Gastrocnemius medialis (tissue), 4 donors: ENCODE data around the gene CCDC85B. TPM values are rescaled to one million over a fixed set of nuclear protein-coding genes. Genes with fewer than 3 reads are reported as not detected.
"Not testable (repeated sequence)": the region's sequence is repeated elsewhere in the genome, so short reads cannot be mapped to it uniquely, and the experiment has no call there.

Experiments
- ATAC-seq, 2 donors: fragments of 150-250 bp; one replicate each; pipeline ENCODE4 v1.9.1; 2016
- DNase-seq, 2 donors: peaks; one replicate each; pipeline ENCODE4 v3.0.0-alpha.2; 2019
- H3K27ac ChIP-seq, 4 donors: fragments of 200-600 bp; sonication (generic); 1 replicate in 1 of 4; 2 replicates in 3 of 4; pipeline ENCODE4 v1.5.1; 2016 to 2018; ENCODE audit warnings: mild to moderate bottlenecking in 2 of 4, moderate library complexity in 1 of 4
- H3K27me3 ChIP-seq, 3 donors: fragments of 200-600 bp; sonication (generic) in 2 of 3; 1 replicate in 1 of 3; 2 replicates in 2 of 3; pipeline versions ENCODE4 v1.5.1 to v1.6.0; 2016 to 2019; ENCODE audit warnings: mild to moderate bottlenecking in 1 of 3, moderate library complexity in 1 of 3
- H3K36me3 ChIP-seq, 2 donors: fragments of 200-600 bp; sonication (generic) in 1 of 2; one replicate each; pipeline ENCODE4 v1.5.1; 2017 to 2018
- H3K4me1 ChIP-seq, 2 donors: fragments of 200-600 bp; sonication (generic) in 1 of 2; one replicate each; pipeline ENCODE4 v1.5.1; 2016 to 2017; ENCODE audit warnings: mild to moderate bottlenecking in 2 of 2
- H3K4me3 ChIP-seq, 4 donors: fragments of 200-600 bp; sonication (generic) in 3 of 4; 1 replicate in 1 of 4; 2 replicates in 3 of 4; pipeline ENCODE4 v1.5.1; 2016 to 2019; ENCODE audit warnings: mild to moderate bottlenecking in 2 of 4
- H3K9me3 ChIP-seq, 3 donors: fragments of 200-600 bp; sonication (generic) in 2 of 3; 1 replicate in 1 of 3; 2 replicates in 2 of 3; pipeline ENCODE4 v1.5.1; 2016 to 2019
- POLR2A ChIP-seq, 2 donors: fragments of 450-650 bp; IDR thresholded peaks; one replicate each; pipeline ENCODE4 v1.6.1; 2017; ENCODE audit warnings: antibody characterized with exemption in 2 of 2, mild to moderate bottlenecking in 2 of 2, moderate library complexity in 2 of 2
- in situ Hi-C, 4 donors: fragments of 200-750 bp; cut with MboI; loops; one replicate each; pipeline versions ENCODE4 v1.15.0 to v1.8.0; 2017; ENCODE audit warnings: low sequenced_read_pairs in 4 of 4
- intact Hi-C: fragments of 100-400 bp; cut with DNase I; formaldehyde crosslinking; loops from one replicate; pipeline ENCODE4 v1.15.1; 2023; ENCODE audit warnings: low total_unique reads
- total RNA-seq, 4 donors: library from RNA; depleted of rRNA; stranded (reverse); fragments of >200 nt; gene quantifications; one replicate each; pipeline versions ENCODE4 v1.1.0 to v1.2.3, GENCODE V29; 2016
- TF ChIP-seq, protein P1 (sequence below), 5 experiments: fragments of 450-650 bp in 3 of 5; fragments of 200-600 bp in 2 of 5; sonication (generic) in 2 of 5; IDR thresholded peaks in 4 of 5; conservative IDR thresholded peaks in 1 of 5; 1 replicate in 4 of 5; 2 replicates in 1 of 5; pipeline ENCODE4 v1.5.1; 2016 to 2019; ENCODE audit warnings: antibody characterized with exemption in 5 of 5, mild to moderate bottlenecking in 3 of 5, moderate library complexity in 3 of 5

Gene CCDC85B
- total RNA-seq, 4 donors from 2014 or later, result 25.4 to 81.3 (median 42.4) TPM

GRCh38 chr11:65888163-65888814 is 2.2 kb upstream of the CCDC85B start, which contains the start of gene FIBP:
Gene FIBP, minus strand, starts transcription at chr11:65888471. Its CDS starts 53 bp downstream, at chr11:65888418.
- peaks cover 41 to 45% of the 10 kb centered on the region in 2 donors for H3K4me1 ChIP-seq
- intact Hi-C loops (loop anchor here (1.0 to 2.0 kb wide), 6 partner anchors 15 to 115 kb away; partner anchors contain the start of genes BANF1, C11orf68, DRAP1 and EIF1AD), in situ Hi-C loops (loop anchor here (10.0 kb wide), 3 partner anchors 77 to 107 kb away; partner anchors contain the start of gene SART1 (in 1 of the 4))
- no peaks in the 10 kb centered on the region for H3K27me3 ChIP-seq
- H3K27ac ChIP-seq, result peak within 1 kb of the TSS; percentile 93 to 98 (median 96)
- peak within 1 kb of the TSS; percentile 66 to 86 (median 78) for H3K4me3 ChIP-seq
- ATAC-seq (peak; percentile 68), DNase-seq (peak; percentile 97 to 98)
- TF ChIP-seq, protein P1, sequence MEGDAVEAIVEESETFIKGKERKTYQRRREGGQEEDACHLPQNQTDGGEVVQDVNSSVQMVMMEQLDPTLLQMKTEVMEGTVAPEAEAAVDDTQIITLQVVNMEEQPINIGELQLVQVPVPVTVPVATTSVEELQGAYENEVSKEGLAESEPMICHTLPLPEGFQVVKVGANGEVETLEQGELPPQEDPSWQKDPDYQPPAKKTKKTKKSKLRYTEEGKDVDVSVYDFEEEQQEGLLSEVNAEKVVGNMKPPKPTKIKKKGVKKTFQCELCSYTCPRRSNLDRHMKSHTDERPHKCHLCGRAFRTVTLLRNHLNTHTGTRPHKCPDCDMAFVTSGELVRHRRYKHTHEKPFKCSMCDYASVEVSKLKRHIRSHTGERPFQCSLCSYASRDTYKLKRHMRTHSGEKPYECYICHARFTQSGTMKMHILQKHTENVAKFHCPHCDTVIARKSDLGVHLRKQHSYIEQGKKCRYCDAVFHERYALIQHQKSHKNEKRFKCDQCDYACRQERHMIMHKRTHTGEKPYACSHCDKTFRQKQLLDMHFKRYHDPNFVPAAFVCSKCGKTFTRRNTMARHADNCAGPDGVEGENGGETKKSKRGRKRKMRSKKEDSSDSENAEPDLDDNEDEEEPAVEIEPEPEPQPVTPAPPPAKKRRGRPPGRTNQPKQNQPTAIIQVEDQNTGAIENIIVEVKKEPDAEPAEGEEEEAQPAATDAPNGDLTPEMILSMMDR (IDR thresholded peaks at IDR 0.05 in 4 of 5, conservative IDR thresholded peaks at IDR 0.05 in 1 of 5), result peak; percentile 85 to 95 (median 93)
- TF ChIP-seq POLR2A (IDR thresholded peaks at IDR 0.05), result peak; percentile 80 to 92
- peaks cover 0 to 26% of the 10 kb centered on the region in 2 donors for H3K36me3 ChIP-seq
- no peaks in the 10 kb centered on the region for H3K9me3 ChIP-seq

DNA sequence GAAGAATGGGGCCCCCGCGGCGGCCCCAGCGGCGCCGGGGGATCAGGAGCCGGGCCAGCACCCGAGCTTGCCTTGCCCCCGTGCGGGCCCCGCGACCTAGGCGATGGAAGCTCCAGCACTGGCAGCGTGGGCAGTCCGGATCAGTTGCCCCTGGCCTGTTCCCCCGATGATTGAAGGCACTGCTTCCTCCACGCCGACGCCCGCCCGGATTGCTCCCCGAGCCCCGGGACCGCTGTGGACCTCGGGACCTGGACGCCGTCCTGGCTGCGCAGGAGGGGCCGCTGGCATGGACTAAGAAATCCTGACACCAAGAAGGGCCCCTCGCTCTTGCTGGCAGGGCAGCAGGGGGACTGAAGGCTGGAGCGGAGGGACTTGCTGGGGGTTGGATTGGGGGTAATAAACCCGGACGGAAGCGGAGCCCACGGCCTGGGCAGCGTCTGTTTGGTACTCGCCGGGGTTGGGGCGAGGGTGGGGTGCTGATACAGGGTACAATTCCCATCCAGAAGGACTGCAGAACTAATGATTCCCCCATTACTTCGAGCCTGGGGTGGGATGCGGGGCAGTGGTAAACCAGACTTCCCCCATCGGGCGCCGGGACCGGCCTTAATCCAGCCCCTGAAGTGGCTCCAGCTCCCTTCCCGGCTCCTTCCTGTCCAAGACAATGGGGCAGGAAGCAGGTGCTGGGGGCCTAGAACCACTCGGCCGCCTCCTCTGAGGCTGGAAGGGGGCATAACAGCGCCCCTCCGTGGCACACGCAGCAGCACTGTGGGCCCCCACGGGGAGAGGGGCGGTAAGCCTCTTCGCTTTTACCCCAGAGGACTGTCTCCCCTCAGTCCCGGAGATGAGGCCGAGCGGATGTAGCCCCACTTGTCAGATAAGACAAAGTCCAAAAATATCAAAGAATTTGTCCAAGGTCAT is 1.0 kb downstream of the CCDC85B start:
- in situ Hi-C loops, result no loop called here
- H3K36me3 ChIP-seq, result peaks cover 0 to 7% of the 10 kb centered on the region in 2 donors
- DNase-seq, result no peak
- peak in 1 of 2 donors; percentile 32 for TF ChIP-seq POLR2A (IDR thresholded peaks at IDR 0.05)
- TF ChIP-seq, protein P1 (IDR thresholded peaks at IDR 0.05 in 4 of 5, conservative IDR thresholded peaks at IDR 0.05 in 1 of 5), result peak in 2 of 5 experiments; percentile 23 to 40
- intact Hi-C loops, result no loop called here
- ATAC-seq, result no peak
- peak overlapping the region; percentile 67 to 81 (median 76) for H3K4me3 ChIP-seq
- peak overlapping the region; percentile 93 to 98 (median 96) for H3K27ac ChIP-seq
- H3K9me3 ChIP-seq, result no peaks in the 10 kb centered on the region
- H3K27me3 ChIP-seq, result no peaks in the 10 kb centered on the region
- H3K4me1 ChIP-seq, result peaks cover 41 to 51% of the 10 kb centered on the region in 2 donors

- intact Hi-C loops, ATAC-seq, in situ Hi-C loops, DNase-seq, H3K27me3 ChIP-seq, H3K9me3 ChIP-seq, H3K36me3 ChIP-seq: not testable (repeated sequence)
- peaks cover 40 to 51% of the 10 kb centered on the region in 2 donors for H3K4me1 ChIP-seq
- peak overlapping the region; percentile 67 to 81 (median 76) for H3K4me3 ChIP-seq
- peak overlapping the region; percentile 93 to 98 (median 96) for H3K27ac ChIP-seq
Observed at GRCh38 chr11:65892137-65892540, 1.7 kb downstream of the CCDC85B start.

- H3K36me3 ChIP-seq, result no peaks in the 10 kb centered on the region
- in situ Hi-C loops, result no loop called here
- H3K27ac ChIP-seq, result peak overlapping the region; percentile 93 to 98 (median 96)
- no peak for ATAC-seq
- intact Hi-C loops, result no loop called here
- no peak for DNase-seq
- no peaks in the 10 kb centered on the region for H3K9me3 ChIP-seq
- no peaks in the 10 kb centered on the region for H3K27me3 ChIP-seq
- H3K4me3 ChIP-seq, result peak overlapping the region in 2 of 4 donors; percentile 73 to 81
- H3K4me1 ChIP-seq, result peaks cover 34 to 45% of the 10 kb centered on the region in 2 donors
- TF ChIP-seq, protein P1 (IDR thresholded peaks at IDR 0.05 in 4 of 5, conservative IDR thresholded peaks at IDR 0.05 in 1 of 5), result no peak
- no peak for TF ChIP-seq POLR2A (IDR thresholded peaks at IDR 0.05)
Observed at GRCh38 chr11:65892661-65893317, 2.3 kb downstream of the CCDC85B start.
